BLaER1 (cell line): ENCODE measurements around the gene TMCO4.

Experiments
- H3K27ac ChIP-seq: shearing (Covaris generic); formaldehyde crosslinking; 2 replicates; pipeline ENCODE4 v1.8.1; 2022
- H3K27me3 ChIP-seq: shearing (Covaris generic); formaldehyde crosslinking; 2 replicates; pipeline ENCODE4 v1.8.1; 2022
- H3K36me3 ChIP-seq: shearing (Covaris generic); formaldehyde crosslinking; 2 replicates; pipeline ENCODE4 v1.8.1; 2022
- H3K4me1 ChIP-seq: shearing (Covaris generic); formaldehyde crosslinking; 2 replicates; pipeline ENCODE4 v1.8.1; 2022
- H3K4me2 ChIP-seq: shearing (Covaris generic); formaldehyde crosslinking; 2 replicates; pipeline ENCODE4 v1.8.1; 2022
- H3K4me3 ChIP-seq: shearing (Covaris generic); formaldehyde crosslinking; 2 replicates; pipeline ENCODE4 v1.8.1; 2022
- H3K9ac ChIP-seq: shearing (Covaris generic); formaldehyde crosslinking; 2 replicates; pipeline ENCODE4 v1.8.1; 2022
- H3K9me3 ChIP-seq: shearing (Covaris generic); formaldehyde crosslinking; 2 replicates; pipeline ENCODE4 v1.8.1; 2022
- H4K20me1 ChIP-seq: shearing (Covaris generic); formaldehyde crosslinking; 2 replicates; pipeline ENCODE4 v1.8.1; 2022
- Cebpa-rat ChIP-seq: shearing (Covaris generic); IDR thresholded peaks from 2 replicates; pipeline ENCODE4 v1.8.1; 2022

TMCO4 gene

GRCh38 chr1:19656134-19656779 is 143.5 kb downstream of the TMCO4 start:
- Histone ChIP-seq H3K36me3 (no peaks in the 10 kb centered on the region), H3K27ac (no peak overlapping the region), H3K9me3 (no peaks in the 10 kb centered on the region), H3K9ac (no peak overlapping the region), H3K4me3 (no peak overlapping the region), H3K4me2 (no peak overlapping the region), H3K27me3 (no peaks in the 10 kb centered on the region), H3K4me1 (peaks cover 15% of the 10 kb centered on the region), H4K20me1 (no peaks in the 10 kb centered on the region)
- no peak for TF ChIP-seq Cebpa-rat

GRCh38 chr1:19655718-19656080 is 144.0 kb downstream of the TMCO4 start:
- H3K4me2 ChIP-seq, result no peak overlapping the region
- H3K4me1 ChIP-seq, result peaks cover 15% of the 10 kb centered on the region
- no peak for TF ChIP-seq Cebpa-rat
- no peak overlapping the region for H3K4me3 ChIP-seq
- no peaks in the 10 kb centered on the region for H3K9me3 ChIP-seq
- no peak overlapping the region for H3K9ac ChIP-seq
- H4K20me1 ChIP-seq, result no peaks in the 10 kb centered on the region
- H3K36me3 ChIP-seq, result no peaks in the 10 kb centered on the region
- H3K27ac ChIP-seq, result no peak overlapping the region
- H3K27me3 ChIP-seq, result no peaks in the 10 kb centered on the region

GRCh38 chr1:19654886-19655717 is 144.6 kb downstream of the TMCO4 start:
- Histone ChIP-seq H3K4me3 (no peak overlapping the region), H3K36me3 (no peaks in the 10 kb centered on the region)
- no peak for TF ChIP-seq Cebpa-rat

GRCh38 chr1:19654386-19654785 is 145.3 kb downstream of the TMCO4 start:
- H3K4me1 ChIP-seq, result peaks cover 10% of the 10 kb centered on the region
- 0 out of 2 replicates have a peak, but pooled peaks cover 5% of the 10 kb centered on the region for H4K20me1 ChIP-seq
- no peak overlapping the region for H3K9ac ChIP-seq
- H3K4me2 ChIP-seq, result no peak overlapping the region
- no peak overlapping the region for H3K27ac ChIP-seq
- H3K27me3 ChIP-seq, result no peaks in the 10 kb centered on the region
- TF ChIP-seq Cebpa-rat, result no peak
- H3K9me3 ChIP-seq, result no peaks in the 10 kb centered on the region
- H3K4me3 ChIP-seq, result no peak overlapping the region
- no peaks in the 10 kb centered on the region for H3K36me3 ChIP-seq

More at GRCh38 chr1:19654886-19655717, 144.6 kb downstream of the TMCO4 start:
- Histone ChIP-seq H3K27ac (no peak overlapping the region), H3K9me3 (no peaks in the 10 kb centered on the region), H3K9ac (no peak overlapping the region), H3K4me2 (no peak overlapping the region), H4K20me1 (0 out of 2 replicates have a peak, but pooled peaks cover 5% of the 10 kb centered on the region), H3K4me1 (peaks cover 15% of the 10 kb centered on the region), H3K27me3 (no peaks in the 10 kb centered on the region)

GRCh38 chr1:19651141-19651737 is 148.5 kb downstream of the TMCO4 start:
- Histone ChIP-seq H3K4me3 (no peak overlapping the region), H3K9me3 (no peaks in the 10 kb centered on the region), H3K27ac (no peak overlapping the region), H3K27me3 (peaks cover 17% of the 10 kb centered on the region), H3K4me2 (no peak overlapping the region), H3K9ac (no peak overlapping the region), H3K4me1 (peaks cover 9% of the 10 kb centered on the region; the same call in 1 of the 2 replicates), H4K20me1 (peaks cover 11% of the 10 kb centered on the region), H3K36me3 (no peaks in the 10 kb centered on the region)
- no peak for TF ChIP-seq Cebpa-rat

- TF ChIP-seq Cebpa-rat, result no peak
- H3K9me3 ChIP-seq, result no peaks in the 10 kb centered on the region
- H3K4me2 ChIP-seq, result no peak overlapping the region
- no peak overlapping the region for H3K27ac ChIP-seq
- no peak overlapping the region for H3K4me3 ChIP-seq
- peaks cover 9% of the 10 kb centered on the region; the same call in 1 of the 2 replicates for H3K4me1 ChIP-seq
- peaks cover 23% of the 10 kb centered on the region for H3K27me3 ChIP-seq
- H4K20me1 ChIP-seq, result peaks cover 18% of the 10 kb centered on the region
- H3K36me3 ChIP-seq, result no peaks in the 10 kb centered on the region
- no peak overlapping the region for H3K9ac ChIP-seq
Measured at GRCh38 chr1:19650416-19651140, 149.1 kb downstream of the TMCO4 start.

- H3K9me3 ChIP-seq, result no peaks in the 10 kb centered on the region
- H3K4me3 ChIP-seq, result no peak overlapping the region
- no peaks in the 10 kb centered on the region for H3K36me3 ChIP-seq
- H3K4me2 ChIP-seq, result no peak overlapping the region
- H3K9ac ChIP-seq, result no peak overlapping the region
- peaks cover 34% of the 10 kb centered on the region for H4K20me1 ChIP-seq
- H3K27ac ChIP-seq, result no peak overlapping the region
- peaks cover 42% of the 10 kb centered on the region for H3K27me3 ChIP-seq
- no peak for TF ChIP-seq Cebpa-rat
- H3K4me1 ChIP-seq, result peaks cover 14% of the 10 kb centered on the region
Measured at GRCh38 chr1:19648689-19649088, 151.0 kb downstream of the TMCO4 start.

GRCh38 chr1:19648239-19648638 is 151.5 kb downstream of the TMCO4 start:
- Histone ChIP-seq H3K4me3 (no peak overlapping the region), H3K4me2 (no peak overlapping the region), H3K36me3 (no peaks in the 10 kb centered on the region), H3K9me3 (no peaks in the 10 kb centered on the region), H3K27ac (no peak overlapping the region), H4K20me1 (peaks cover 38% of the 10 kb centered on the region), H3K27me3 (peaks cover 47% of the 10 kb centered on the region), H3K4me1 (peaks cover 15% of the 10 kb centered on the region), H3K9ac (no peak overlapping the region)
- no peak for TF ChIP-seq Cebpa-rat

- peaks cover 53% of the 10 kb centered on the region for H3K27me3 ChIP-seq
- no peak overlapping the region for H3K9ac ChIP-seq
- H4K20me1 ChIP-seq, result peaks cover 43% of the 10 kb centered on the region
- H3K27ac ChIP-seq, result no peak overlapping the region
- TF ChIP-seq Cebpa-rat, result no peak
- H3K4me2 ChIP-seq, result no peak overlapping the region
- no peak overlapping the region for H3K4me3 ChIP-seq
- no peaks in the 10 kb centered on the region for H3K36me3 ChIP-seq
- no peaks in the 10 kb centered on the region for H3K9me3 ChIP-seq
- H3K4me1 ChIP-seq, result peaks cover 15% of the 10 kb centered on the region
Measured at GRCh38 chr1:19647643-19648042, 152.1 kb downstream of the TMCO4 start.
